GM23338 (cell line): ENCODE results near the gene SRD5A3. TPM values are rescaled to one million over a fixed set of nuclear protein-coding genes. Genes with fewer than 3 reads are reported as not detected.

Experiments
- ATAC-seq: fragments of 200-7000 bp; cut with Tn5 transposase; 3 replicates; pipeline ENCODE4 v1.9.1; 2020
- DNase-seq: peaks from one replicate; pipeline ENCODE4 v3.0.0-alpha.2; 2015; ENCODE audit warnings: low spot score
- H2AFZ ChIP-seq: fragments of 200-600 bp; sonication (generic); 2 replicates; pipeline ENCODE4 v1.8.0; 2016; ENCODE audit warnings: antibody characterized with exemption, mild to moderate bottlenecking, moderate library complexity
- H3F3A ChIP-seq: fragments of 200-600 bp; sonication (generic); replicated peaks from 2 replicates; pipeline ENCODE4 v1.8.0; 2017; ENCODE audit warnings: antibody characterized with exemption, mixed run types, low read depth
- H3K27ac ChIP-seq: fragments of 200-600 bp; sonication (generic); 2 replicates; pipeline ENCODE4 v1.6.1; 2016; ENCODE audit warnings: low read depth
- H3K27me3 ChIP-seq: fragments of 200-600 bp; sonication (generic); 2 replicates; pipeline ENCODE4 v1.8.0; 2016; ENCODE audit warnings: mild to moderate bottlenecking, mixed run types, moderate library complexity; ENCODE audit not compliant: insufficient read depth
- H3K36me3 ChIP-seq: fragments of 200-600 bp; sonication (generic); 2 replicates; pipeline ENCODE4 v1.8.0; 2016; ENCODE audit warnings: mild to moderate bottlenecking; ENCODE audit not compliant: insufficient read depth
- H3K4me1 ChIP-seq: fragments of 200-600 bp; sonication (generic); 2 replicates; pipeline ENCODE4 v1.8.0; 2016; ENCODE audit warnings: mild to moderate bottlenecking, moderate library complexity; ENCODE audit not compliant: insufficient read depth
- H3K4me2 ChIP-seq: fragments of 200-600 bp; sonication (generic); 2 replicates; pipeline ENCODE4 v1.7.1; 2017; ENCODE audit warnings: mixed run types
- H3K4me3 ChIP-seq: fragments of 200-600 bp; sonication (generic); 2 replicates; pipeline ENCODE4 v1.6.1; 2016; ENCODE audit warnings: mixed run types
- H3K79me2 ChIP-seq: fragments of 200-600 bp; sonication (generic); replicated peaks from 2 replicates; pipeline ENCODE4 v1.8.0; 2017; ENCODE audit warnings: mild to moderate bottlenecking; ENCODE audit not compliant: insufficient read depth
- H3K9me2 ChIP-seq: fragments of 200-600 bp; sonication (generic); 2 replicates; pipeline ENCODE4 v1.8.0; 2017; ENCODE audit not compliant: insufficient read depth
- H4K20me1 ChIP-seq: fragments of 200-600 bp; sonication (generic); replicated peaks from 2 replicates; pipeline ENCODE4 v1.8.0; 2017; ENCODE audit warnings: mild to moderate bottlenecking; ENCODE audit not compliant: insufficient read depth
- H3K27ac Mint-ChIP-seq: 2 replicates; pipeline ENCODE4 v1.8.0; 2020; ENCODE audit warnings: inconsistent platforms, mild to moderate bottlenecking, moderate library complexity, mixed read lengths
- H3K27me3 Mint-ChIP-seq: 3 replicates; pipeline ENCODE4 v1.8.0; 2022; ENCODE audit warnings: low read depth, mild to moderate bottlenecking, moderate library complexity, mixed read lengths, inconsistent platforms; ENCODE audit not compliant: insufficient read depth, poor library complexity
- H3K36me3 Mint-ChIP-seq: 3 replicates; pipeline ENCODE4 v1.8.0; 2021; ENCODE audit warnings: low read depth, mild to moderate bottlenecking, inconsistent platforms, moderate library complexity, mixed read lengths
- H3K4me1 Mint-ChIP-seq: 3 replicates; pipeline ENCODE4 v1.8.0; 2020; ENCODE audit warnings: mild to moderate bottlenecking, inconsistent platforms, mixed read lengths
- H3K4me3 Mint-ChIP-seq: 3 replicates; pipeline ENCODE4 v1.8.0; 2021; ENCODE audit warnings: moderate library complexity, mild to moderate bottlenecking, inconsistent platforms, mixed read lengths
- H3K9me3 Mint-ChIP-seq: 3 replicates; pipeline ENCODE4 v1.8.0; 2020; ENCODE audit warnings: moderate library complexity, mild to moderate bottlenecking, inconsistent platforms, mixed read lengths
- CREB1 ChIP-seq: fragments of 250-450 bp; sonication (Bioruptor Pico); IDR thresholded peaks from 2 replicates; pipeline ENCODE4 v1.5.0; 2020; ENCODE audit warnings: low read depth, mild to moderate bottlenecking, moderate library complexity
- CTCF ChIP-seq, 2 experiments: fragments of 200-600 bp in 1 of 2; sonication (generic) in 1 of 2; conservative IDR thresholded peaks; 2 replicates each; pipeline versions ENCODE4 v1.5.1 to v1.6.1; 2016 to 2017; ENCODE audit warnings: antibody characterized with exemption in 2 of 2, low read depth in 2 of 2, mild to moderate bottlenecking in 2 of 2, moderate library complexity in 1 of 2
- ETS1 ChIP-seq: IDR thresholded peaks from 2 replicates; pipeline ENCODE4 v1.6.1; 2016; ENCODE audit warnings: antibody characterized with exemption
- EZH2 ChIP-seq: fragments of 200-600 bp; sonication (generic); IDR thresholded peaks from one replicate; pipeline ENCODE4 v1.8.0; 2017; ENCODE audit warnings: antibody characterized with exemption, mild to moderate bottlenecking, low read depth; ENCODE audit not compliant: unreplicated experiment
- EZH2phosphoT487 ChIP-seq: fragments of 200-600 bp; sonication (generic); IDR thresholded peaks from one replicate; pipeline ENCODE4 v1.8.1; 2018; ENCODE audit warnings: antibody characterized with exemption; ENCODE audit not compliant: unreplicated experiment
- JUNB ChIP-seq: IDR thresholded peaks from one replicate; pipeline ENCODE4 v1.6.1; 2016; ENCODE audit warnings: antibody characterized with exemption; ENCODE audit not compliant: unreplicated experiment
- NANOG ChIP-seq: IDR thresholded peaks from 2 replicates; pipeline ENCODE4 v1.6.1; 2016; ENCODE audit warnings: antibody characterized with exemption, borderline replicate concordance
- STAT1 ChIP-seq: IDR thresholded peaks from one replicate; pipeline ENCODE4 v1.6.1; 2016; ENCODE audit warnings: antibody characterized with exemption; ENCODE audit not compliant: unreplicated experiment
- ZNF331 ChIP-seq: fragments of 250-450 bp; sonication (Bioruptor Pico); IDR thresholded peaks from 2 replicates; pipeline ENCODE4 v1.5.0; 2020; ENCODE audit warnings: low read depth, mild to moderate bottlenecking, moderate library complexity
- ZNF462 ChIP-seq: fragments of 250-450 bp; sonication (Bioruptor Pico); IDR thresholded peaks from 2 replicates; pipeline ENCODE4 v1.5.0; 2020; ENCODE audit warnings: mild to moderate bottlenecking, moderate library complexity
- polyA plus RNA-seq: library from polyadenylated mRNA; unstranded; fragments of >200 nt; fragmentation: Nextera tagmentation; extraction: Ambion mirVana; gene quantifications from 2 replicates; pipeline ENCODE4 v1.2.1, GENCODE V29; 2016
- total RNA-seq: library from RNA; depleted of rRNA; stranded (reverse); fragments of >200 nt; shearing (Covaris generic); gene quantifications from 2 replicates; pipeline ENCODE4 v1.2.3, GENCODE V29; 2014

The SRD5A3 gene
- total and polyA plus RNA-seq, 2 experiments from 2014 or later = 23.0 to 49.9 TPM

- 0 out of 2 replicates have a peak, but pooled peaks cover 5% of the 10 kb centered on the region for H3K9me2 ChIP-seq
- no peaks in the 10 kb centered on the region for H4K20me1 ChIP-seq
- DNase-seq (no peak), ATAC-seq (no peak)
- Mint-ChIP-seq H3K4me1 (peaks cover 37% of the 10 kb centered on the region), H3K4me3 (no peak overlapping the region), H3K9me3 (no peaks in the 10 kb centered on the region), H3K27me3 (no peaks in the 10 kb centered on the region), H3K36me3 (no peaks in the 10 kb centered on the region), H3K27ac (no peak overlapping the region)
- no peaks in the 10 kb centered on the region for H3K27me3 ChIP-seq
- H3K27ac ChIP-seq = no peak overlapping the region
- H2AFZ ChIP-seq = no peak overlapping the region
- TF ChIP-seq ZNF462 (CRISPR knock-in tag) (no peak), NANOG (no peak), JUNB (no peak), EZH2phosphoT487 (no peak), EZH2 (no peak), ZNF331 (CRISPR knock-in tag) (no peak), CTCF (conservative IDR thresholded peaks at IDR 0.05; ENCODE audit: low read depth in 2 of 2) (no peak), ETS1 (no peak), CREB1 (no peak), STAT1 (no peak)
- no peak overlapping the region for H3K4me2 ChIP-seq
- H3K79me2 ChIP-seq = no peaks in the 10 kb centered on the region
- no peaks in the 10 kb centered on the region for H3K36me3 ChIP-seq
- H3K4me3 ChIP-seq = no peak overlapping the region
- no peaks in the 10 kb centered on the region for H3F3A ChIP-seq
- H3K4me1 ChIP-seq = peaks cover 33% of the 10 kb centered on the region
These were observed 22.7 kb upstream of the SRD5A3 start for GRCh38 chr4:55323375-55323774.
